Stimulated activated CD4-positive, alpha-beta T cell treated with anti-CD3 and anti-CD28 coated beads, Interleukin-15, amount 100 ng/mL, for 24 hours (primary cell): Measurements from ENCODE around the gene FOXO3.
A peak's percentile ranks its signal among the peaks of the same experiment; 100 is the strongest.
"Not testable (repeated sequence)": the region's sequence is repeated elsewhere in the genome, so short reads cannot be mapped to it uniquely, and the experiment has no call there.

Source experiments
- DNase-seq: peaks from one replicate; pipeline ENCODE4 v3.0.0-alpha.2; 2020

The FOXO3 gene

DNA sequence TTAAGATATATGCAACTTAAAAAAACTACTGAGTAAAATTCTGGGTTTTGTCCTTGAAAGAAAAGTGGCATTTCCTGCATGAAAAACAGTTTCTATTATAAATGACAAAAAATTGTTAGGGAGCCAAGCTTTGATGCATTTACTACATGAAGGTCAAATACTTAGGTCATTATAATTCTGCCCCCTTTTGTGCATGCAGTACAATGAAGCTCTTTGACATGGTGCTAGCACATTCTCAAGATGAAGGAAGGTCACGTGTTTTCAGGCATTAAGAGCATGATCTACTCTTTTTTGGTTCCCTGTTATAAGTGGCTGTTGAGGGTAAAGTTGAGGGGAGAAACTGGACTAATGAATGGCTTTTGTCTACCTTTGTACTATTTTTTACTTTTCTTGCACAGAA lies 72.7 kb downstream of the FOXO3 start:
- DNase-seq: no peak

DNA sequence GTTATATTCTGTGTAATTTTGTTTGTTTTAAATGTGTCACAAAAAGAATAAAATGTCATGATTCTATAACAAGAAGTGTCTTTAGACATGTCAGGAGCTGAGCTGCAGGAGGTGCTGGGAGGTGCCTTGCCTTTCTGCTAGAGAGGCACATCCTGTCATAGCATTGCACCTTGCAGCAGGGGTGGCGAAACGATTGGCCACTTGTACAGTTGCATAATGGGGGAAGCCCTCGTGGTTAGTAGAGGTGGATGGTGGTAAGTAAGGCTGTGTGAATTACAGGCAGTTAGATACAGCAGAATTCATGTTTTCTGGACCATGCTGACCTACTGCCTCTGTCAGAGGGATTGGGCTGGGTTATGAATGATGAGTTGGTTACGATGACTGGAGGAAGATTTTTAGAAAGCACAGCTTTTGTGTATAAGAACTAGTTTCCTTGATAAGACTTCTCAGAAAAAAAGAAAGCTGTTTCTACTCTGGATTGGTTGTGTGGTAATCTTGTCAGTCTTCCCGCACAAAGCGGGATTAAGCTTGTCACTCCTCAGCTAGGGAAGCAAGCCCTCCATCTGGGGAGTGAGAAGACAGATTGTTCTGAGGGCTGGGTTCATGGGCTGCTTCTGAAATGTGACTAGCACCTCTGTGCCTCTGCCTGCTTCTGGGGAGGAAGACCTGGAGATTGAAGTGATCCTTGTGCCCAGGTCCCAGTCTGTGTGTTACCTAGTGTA lies 74.9 kb downstream of the FOXO3 start:
- peak; percentile 21 for DNase-seq

- DNase-seq: no peak
Observed at GRCh38 chr6:108637963-108638362, 77.2 kb downstream of the FOXO3 start.

- no peak for DNase-seq
Observed at GRCh38 chr6:108638993-108639392, 78.3 kb downstream of the FOXO3 start.

- no peak for DNase-seq
Observed at GRCh38 chr6:108640104-108640503, 79.4 kb downstream of the FOXO3 start.

- no peak for DNase-seq
Observed at GRCh38 chr6:108643184-108643583, 82.5 kb downstream of the FOXO3 start.

GRCh38 chr6:108644252-108644651 lies 83.5 kb downstream of the FOXO3 start:
- no peak for DNase-seq

- no peak for DNase-seq
Observed at GRCh38 chr6:108648191-108648590, 87.5 kb downstream of the FOXO3 start.

DNA sequence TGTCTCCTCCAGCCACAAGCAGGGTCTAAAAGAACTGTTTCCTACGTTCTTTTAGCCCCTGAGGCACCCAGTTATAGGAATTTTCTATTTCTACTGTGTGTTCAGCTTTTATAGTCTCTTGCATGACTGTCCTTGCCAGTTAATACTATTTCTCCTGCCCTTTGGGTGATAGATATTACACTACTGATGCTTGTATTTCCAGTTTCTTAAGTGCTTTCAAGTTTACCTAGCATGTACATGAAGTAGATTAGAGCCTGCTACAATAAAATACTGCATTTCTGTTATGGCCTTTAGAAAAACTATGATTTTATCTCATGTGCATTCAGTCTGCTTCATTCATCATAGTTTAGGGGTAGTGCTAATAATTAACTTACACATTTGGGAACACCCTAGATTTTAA lies 89.6 kb downstream of the FOXO3 start:
- no peak for DNase-seq

GRCh38 chr6:108650781-108651180 lies 90.1 kb downstream of the FOXO3 start:
- no peak for DNase-seq

- no peak for DNase-seq
Observed at GRCh38 chr6:108651340-108652227, 90.9 kb downstream of the FOXO3 start.

DNA sequence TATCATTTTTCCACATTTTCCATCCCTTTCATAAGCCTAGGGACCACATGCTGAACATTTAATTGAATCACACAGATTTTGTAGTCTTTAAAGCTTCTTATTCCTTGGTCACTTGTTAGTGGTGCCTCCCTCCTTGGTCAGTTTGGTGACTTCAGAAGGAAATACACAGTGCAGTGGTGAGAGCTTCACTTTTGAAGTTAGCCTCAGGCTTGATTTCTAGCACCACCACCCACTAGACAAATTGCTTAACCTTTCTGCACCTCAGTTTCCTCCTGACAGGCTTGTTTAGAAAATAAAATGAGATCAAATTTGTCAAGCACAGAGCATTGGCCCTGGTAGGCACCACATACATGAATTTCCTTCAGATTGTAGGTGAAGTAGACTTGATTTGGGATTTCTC lies 91.7 kb downstream of the FOXO3 start:
- DNase-seq: no peak

DNA sequence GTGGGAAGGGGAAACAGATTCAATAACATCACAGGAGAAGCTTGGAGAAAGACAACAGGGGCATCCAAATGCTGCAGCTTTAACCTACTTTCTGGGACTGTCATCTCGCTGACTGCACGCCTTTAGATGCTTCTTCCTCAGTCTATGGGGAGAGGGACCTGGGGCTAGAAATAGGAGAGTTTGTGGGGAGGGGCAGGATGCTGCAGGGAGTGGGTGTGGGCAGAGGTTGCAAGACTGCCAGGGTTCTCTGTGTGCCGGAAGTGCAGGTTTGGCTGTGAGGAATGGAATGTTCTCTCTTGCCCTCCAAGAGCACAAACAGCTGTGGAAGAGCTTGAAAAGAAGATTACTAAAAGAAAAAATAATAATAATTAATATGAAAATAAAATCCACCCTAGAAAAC lies 93.2 kb downstream of the FOXO3 start:
- DNase-seq: no peak

DNA sequence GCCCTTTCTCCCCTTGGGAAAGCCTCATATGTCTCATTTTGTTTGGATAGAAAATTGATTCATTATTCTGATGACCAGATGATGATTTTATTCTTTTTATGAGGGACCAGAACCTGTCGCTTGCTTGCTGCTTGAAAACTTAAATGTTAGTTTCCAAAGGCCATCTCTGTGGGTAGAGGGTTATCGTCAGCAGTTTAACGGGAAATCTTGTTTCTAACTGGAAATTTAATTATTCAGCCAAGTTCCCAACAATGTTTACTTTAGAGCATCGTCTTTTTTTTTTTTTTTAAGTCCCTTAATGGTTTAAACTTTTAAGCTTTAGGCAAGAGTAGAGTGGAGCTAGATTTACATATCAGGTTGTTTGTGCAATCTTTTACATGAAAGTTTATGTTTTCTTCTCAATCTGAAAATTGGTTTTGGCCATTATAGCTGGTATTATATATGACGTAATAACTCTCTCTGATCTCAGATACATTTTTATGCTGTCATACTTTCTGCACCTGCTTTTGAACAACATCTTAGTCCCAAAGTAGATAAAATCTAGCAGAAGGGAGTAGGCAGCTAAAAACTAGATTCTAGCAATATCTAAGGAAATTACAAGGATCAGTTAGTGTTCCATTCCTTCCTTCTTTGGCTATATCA lies 93.9 kb downstream of the FOXO3 start:
- no peak for DNase-seq

DNA sequence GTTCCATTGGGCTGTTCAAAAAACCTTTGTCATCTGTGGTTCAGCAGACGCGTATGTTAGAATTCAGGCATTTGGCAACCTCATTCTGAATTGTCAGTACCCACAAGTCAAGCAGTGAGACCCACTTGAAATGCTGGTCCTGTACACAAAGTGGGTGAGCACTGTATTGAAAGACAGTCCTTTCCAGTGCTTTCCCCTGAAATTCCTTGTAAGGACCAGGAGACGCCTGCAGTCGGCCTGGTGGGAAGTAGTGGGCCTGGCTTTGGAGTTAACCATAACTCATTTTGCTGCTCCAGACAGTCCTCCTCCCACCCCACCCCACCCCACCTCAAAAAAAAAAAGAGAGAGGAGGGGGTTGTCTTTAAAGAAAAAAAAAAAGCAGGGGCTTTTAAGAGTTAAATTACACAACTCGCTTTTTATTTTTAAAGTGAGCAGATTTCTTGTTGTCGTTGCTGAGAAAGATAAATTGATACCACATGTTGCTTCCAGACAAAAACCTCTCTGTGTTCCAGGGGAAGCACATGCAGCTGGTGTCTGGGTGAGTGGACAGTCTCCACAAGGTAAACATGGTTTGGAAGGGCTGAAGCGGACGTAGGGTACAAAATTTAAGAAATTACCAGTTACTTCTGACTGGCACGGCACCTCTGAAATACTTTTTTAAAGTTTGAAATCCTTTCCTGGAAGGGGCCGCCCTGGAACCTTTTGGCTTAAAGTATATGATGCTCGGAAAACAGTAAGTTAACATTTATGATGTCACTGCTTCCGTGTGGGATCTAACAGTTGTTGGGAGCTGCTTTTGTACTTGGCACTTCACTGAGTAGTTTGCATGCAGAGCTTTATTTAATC lies 95.3 kb downstream of the FOXO3 start:
- no peak for DNase-seq

DNA sequence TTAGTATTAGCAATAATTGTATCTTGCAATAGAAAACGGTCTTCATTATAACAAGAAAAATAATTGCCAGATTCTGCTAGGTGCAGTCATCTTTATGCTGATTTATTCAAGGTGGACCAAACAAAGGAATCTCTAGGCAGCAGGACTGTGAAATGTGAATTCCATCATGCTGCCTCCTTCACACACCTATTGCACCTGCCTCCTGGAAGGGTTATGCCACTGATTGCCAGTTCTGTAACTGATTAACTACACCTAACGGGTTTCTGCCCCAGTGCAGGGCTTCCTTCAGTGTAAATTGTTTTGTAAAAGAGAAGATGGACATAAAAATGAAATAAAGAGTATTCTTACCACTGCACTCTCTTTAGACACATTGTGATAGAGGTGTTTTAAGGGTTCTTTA lies 96.1 kb downstream of the FOXO3 start:
- DNase-seq: no peak

- DNase-seq: no peak
Observed at GRCh38 chr6:108658174-108658573, 97.5 kb downstream of the FOXO3 start.

GRCh38 chr6:108658785-108659184 lies 98.1 kb downstream of the FOXO3 start:
- not testable (repeated sequence) for DNase-seq

- no peak for DNase-seq
Observed at GRCh38 chr6:108660251-108660650, 99.5 kb downstream of the FOXO3 start.

DNA sequence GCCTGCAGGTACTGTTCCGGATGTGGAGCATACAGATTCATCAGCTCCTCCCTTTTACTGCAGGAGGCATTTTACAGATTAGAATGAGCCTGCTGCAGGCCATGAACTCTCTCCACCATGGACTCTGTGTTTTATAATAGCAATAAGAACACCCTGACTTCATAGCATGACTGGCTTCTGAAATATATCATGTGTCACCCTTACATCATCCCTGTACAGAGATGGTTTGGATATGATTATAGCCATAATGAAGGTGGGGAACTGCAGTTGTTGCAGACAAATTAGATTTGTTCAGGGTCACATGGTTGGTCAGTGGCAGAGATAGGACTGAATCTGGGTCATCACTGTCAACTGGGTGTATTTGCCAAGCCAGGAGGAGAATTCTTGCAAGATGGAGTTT lies 100.7 kb downstream of the FOXO3 start:
- no peak for DNase-seq

- DNase-seq: no peak
Observed at GRCh38 chr6:108661982-108662381, 101.3 kb downstream of the FOXO3 start.

DNA sequence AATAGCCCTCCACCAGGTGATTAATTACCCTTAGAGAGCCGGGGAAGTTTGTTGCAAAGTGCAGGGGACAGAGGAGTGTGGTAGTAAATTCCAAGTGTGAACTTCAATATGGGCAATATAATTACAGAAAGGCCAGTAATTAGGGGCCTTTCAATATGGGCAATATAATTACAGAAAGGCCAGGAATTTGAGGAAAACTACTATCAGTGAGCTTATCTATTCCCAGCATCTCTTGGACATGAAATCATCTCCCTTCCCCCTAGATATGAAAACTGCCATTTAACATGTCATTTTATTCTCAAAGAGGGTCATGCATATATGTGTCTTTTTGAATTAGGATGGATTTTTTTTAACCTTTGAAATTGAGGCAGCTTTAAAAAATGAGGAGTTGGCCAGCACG lies 102.0 kb downstream of the FOXO3 start:
- no peak for DNase-seq
